GM12873 (cell line): ENCODE data around the gene ASTN1.

Source experiments
- TF ChIP-seq, protein P1 (sequence below): IDR thresholded peaks from 2 replicates; pipeline ENCODE4 v1.5.1; 2012; ENCODE audit warnings: low read depth, mild to moderate bottlenecking, moderate library complexity, low read length, control low read depth; ENCODE audit not compliant: insufficient read depth; ENCODE audit errors: missing control alignments

Gene ASTN1

DNA sequence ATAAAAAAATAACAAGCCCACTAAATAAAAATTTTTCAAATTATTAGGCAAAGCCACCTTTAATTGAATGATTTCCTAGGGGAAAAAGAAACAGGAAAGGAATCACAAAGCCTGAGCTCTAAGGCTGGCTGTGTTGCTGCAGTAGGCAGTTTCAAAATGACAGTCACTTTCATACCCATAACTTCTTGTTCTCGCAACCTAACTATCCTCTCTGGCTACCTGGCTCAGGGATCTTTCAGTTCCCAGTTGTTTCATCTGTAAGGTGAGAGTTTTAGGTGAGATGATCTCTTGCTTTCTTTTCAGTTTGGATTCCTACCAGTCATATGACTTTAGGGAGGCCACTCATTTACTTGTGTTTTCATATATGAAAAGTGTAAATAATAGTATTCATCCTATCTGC lies 226.1 kb downstream of the ASTN1 start:
- TF ChIP-seq, protein P1, sequence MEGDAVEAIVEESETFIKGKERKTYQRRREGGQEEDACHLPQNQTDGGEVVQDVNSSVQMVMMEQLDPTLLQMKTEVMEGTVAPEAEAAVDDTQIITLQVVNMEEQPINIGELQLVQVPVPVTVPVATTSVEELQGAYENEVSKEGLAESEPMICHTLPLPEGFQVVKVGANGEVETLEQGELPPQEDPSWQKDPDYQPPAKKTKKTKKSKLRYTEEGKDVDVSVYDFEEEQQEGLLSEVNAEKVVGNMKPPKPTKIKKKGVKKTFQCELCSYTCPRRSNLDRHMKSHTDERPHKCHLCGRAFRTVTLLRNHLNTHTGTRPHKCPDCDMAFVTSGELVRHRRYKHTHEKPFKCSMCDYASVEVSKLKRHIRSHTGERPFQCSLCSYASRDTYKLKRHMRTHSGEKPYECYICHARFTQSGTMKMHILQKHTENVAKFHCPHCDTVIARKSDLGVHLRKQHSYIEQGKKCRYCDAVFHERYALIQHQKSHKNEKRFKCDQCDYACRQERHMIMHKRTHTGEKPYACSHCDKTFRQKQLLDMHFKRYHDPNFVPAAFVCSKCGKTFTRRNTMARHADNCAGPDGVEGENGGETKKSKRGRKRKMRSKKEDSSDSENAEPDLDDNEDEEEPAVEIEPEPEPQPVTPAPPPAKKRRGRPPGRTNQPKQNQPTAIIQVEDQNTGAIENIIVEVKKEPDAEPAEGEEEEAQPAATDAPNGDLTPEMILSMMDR: no peak

DNA sequence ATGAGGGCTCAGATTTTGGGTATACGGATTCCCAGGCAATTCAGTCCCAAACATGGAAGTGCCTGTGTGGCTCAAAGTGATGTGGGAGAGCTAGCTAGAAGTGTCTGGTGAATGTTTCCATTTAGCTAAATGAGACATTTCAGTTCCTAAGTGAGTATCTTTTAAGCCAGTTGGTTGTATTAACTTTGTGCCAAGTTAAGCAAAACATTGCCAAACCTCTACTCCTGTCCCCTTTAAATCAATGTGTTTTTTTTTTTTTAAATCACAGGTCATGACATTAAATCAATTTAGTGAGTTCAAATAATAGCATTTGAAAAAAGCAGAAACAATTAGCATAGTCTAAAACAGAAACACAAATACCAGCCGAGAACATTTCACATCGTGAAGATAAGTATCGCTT lies 230.1 kb downstream of the ASTN1 start:
- TF ChIP-seq, protein P1: no peak

DNA sequence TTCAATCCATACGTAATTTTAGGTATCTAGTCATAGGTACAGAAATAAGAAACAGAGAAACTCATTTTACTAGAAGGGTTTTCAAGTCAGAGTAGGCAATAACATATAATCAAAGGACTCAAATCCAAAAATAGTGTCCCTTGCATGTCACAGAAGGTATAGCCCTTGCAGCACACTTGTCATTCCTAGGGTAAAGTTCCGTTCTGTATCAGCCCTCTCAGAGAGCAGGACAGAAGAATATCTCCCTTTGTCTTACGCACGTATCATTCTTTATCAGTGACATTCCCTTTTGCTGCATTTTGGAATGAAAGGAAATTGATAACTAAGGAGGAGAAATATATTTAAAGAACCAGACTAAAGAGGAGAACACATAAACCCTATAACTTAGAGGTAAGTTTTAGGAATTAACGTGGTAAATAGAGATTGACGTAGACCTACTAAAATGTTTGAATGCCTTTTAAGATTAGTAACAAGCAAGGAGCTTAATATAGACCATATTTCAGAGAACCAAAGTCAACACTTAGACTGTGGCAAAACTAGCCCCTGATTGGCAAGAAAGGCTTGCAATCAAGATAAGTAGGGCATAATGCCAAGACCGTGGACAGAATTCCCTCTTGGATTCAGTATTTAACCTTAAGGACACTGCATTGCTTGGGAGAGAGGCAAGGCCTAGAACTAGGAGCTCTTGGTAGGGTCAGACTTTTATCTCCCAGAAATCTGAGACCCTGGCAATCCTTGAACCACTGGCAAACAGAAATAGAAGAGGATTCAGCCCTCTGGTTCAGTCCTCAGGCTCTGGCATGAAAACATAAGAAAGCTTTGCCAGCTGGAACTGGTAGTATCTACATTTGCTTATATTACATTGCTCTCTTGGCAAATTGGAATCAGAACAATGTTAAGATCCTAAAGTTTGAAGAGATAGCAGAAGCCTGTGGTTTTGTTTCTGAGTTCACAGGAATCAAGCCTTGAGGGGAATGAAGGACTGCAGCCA lies 232.1 kb downstream of the ASTN1 start:
- TF ChIP-seq, protein P1: no peak

DNA sequence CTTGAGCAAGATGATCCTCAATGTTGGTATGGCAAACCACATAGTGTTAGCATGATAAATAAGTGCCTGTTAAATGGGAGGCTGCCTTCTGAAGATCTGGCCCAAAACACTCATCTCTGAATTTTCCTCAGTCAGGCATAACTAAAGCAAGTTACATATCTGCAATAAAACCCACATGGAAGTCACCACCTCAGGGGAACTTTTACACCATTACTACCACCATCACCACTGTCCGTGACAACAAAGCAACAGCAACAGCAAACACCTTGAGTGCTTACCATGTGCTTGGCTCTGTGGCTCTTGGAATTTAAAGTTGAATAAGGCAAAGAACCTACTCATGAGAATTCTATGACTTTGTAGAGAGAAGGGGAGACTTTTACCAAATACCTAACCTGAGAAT lies 233.0 kb downstream of the ASTN1 start:
- TF ChIP-seq, protein P1: no peak

DNA sequence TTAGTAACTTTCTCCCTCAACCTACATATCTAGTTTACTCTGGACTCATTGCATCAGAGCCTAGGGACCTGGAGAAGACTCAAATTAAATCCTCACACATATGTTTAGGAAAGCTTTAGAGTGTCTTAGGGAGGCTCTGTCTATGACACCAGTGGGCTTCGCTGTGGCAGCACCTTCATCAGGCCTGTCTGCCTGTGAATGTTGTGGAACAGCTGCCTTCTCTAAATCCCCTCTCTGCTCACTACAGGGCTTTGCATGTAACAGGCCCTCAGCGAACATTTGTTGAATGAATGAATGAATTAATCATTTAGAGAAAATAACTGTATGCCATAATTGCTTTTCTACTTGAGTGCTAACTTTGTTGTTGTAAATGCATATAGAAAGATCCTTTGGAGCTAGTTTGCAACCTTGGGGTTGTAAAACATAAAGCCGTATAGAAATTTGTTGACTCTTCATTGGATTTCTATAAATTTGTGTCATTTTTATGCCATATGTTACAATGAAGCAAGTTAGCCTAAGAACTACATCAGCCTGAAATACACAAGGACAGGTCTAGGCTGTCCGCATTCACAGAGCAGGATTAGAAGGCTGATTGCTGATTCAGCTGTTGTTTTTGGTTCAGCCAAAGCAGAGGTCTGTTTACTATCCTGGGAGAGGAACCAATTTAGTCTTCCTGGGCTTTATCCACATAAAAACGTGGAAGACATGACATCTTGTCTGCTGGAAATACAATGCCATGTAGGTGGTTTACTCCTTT lies 238.0 kb downstream of the ASTN1 start:
- TF ChIP-seq, protein P1: no peak

DNA sequence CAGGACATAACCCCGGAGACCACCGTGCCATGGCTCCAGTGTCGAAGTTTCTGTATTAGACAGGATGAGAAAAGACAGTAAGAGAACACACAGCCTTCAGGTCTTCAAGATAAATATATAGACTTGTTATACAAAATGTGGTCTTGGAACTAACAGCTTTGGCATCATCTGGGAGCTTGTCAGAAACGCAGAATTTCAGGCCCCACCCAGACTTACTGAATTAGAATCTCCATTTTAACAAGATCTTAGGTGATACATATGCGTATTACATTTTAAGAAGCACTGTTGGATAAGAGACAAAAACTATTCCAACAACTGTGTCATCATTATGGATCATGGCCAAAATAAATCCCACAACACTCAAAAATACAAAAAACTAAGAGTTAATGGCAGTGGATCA lies 239.3 kb downstream of the ASTN1 start:
- TF ChIP-seq, protein P1: no peak

DNA sequence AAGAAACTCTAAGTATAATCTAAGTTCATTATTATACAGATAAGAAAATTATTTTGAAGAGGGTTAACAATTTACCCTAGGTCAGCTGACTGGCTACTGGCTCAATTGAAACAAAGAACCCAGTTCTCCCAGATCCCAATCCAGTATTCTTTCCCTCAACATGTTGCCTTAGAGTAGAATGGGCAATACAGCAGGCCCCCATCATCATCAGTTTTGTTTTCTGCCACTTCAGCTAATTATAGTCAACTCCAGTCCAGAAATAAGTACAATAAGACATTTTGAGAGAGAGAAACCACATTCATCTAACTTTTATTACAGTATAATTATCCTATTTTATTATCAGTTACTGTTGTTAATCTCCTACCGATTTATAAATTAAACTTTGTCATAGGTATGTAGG lies 241.2 kb downstream of the ASTN1 start:
- TF ChIP-seq, protein P1: no peak
